Measurements from ENCODE around the gene PYGM. TPM values are rescaled to one million over a fixed set of nuclear protein-coding genes. Genes with fewer than 3 reads are reported as not detected.

Gene PYGM
- total and polyA plus RNA-seq, 2 donors (not counting 3 experiments of a cell fraction or from before 2014, with no cell fraction given) = 0.10 to 0.62 TPM

- Histone ChIP-seq H3K27me3 (ENCODE audit: control insufficient read depth in 2 of 2, insufficient read depth in 2 of 2, low read length in 2 of 2) (peaks cover 57 to 75% of the 10 kb centered on the region in 2 experiments), H3K9me1 (replicated peaks; ENCODE audit: control insufficient read depth, extremely low read depth, insufficient read depth, low read length) (no peaks in the 10 kb centered on the region), H3K9ac (replicated peaks; ENCODE audit: extremely low read depth, insufficient read depth, low read length) (no peak overlapping the region), H3K4me1 (ENCODE audit: control insufficient read depth, extremely low read depth, insufficient read depth, low read length) (no peaks in the 10 kb centered on the region), H3K27ac (ENCODE audit: insufficient read depth, low read depth, low read length) (no peak overlapping the region), H3K36me3 (ENCODE audit: control insufficient read depth in 2 of 2, extremely low read depth in 1 of 2, insufficient read depth in 2 of 2, low read length in 2 of 2) (no peaks in the 10 kb centered on the region), H3K4me3 (replicated peaks in 1 of 3; ENCODE audit: insufficient read depth in 1 of 3, low read depth in 1 of 3, low read length in 3 of 3) (no peak overlapping the region), H4K20me1 (replicated peaks; ENCODE audit: control insufficient read depth, extremely low read depth, insufficient read depth, low read length) (no peaks in the 10 kb centered on the region), H3K9me3 (replicated peaks; ENCODE audit: control insufficient read depth, insufficient read depth, low read length) (no peaks in the 10 kb centered on the region), H3K4me2 (ENCODE audit: insufficient read depth, low read length) (no peak overlapping the region), H3K79me2 (ENCODE audit: control insufficient read depth, insufficient read depth, low read length) (no peaks in the 10 kb centered on the region), H2AFZ (ENCODE audit: low read depth, low read length) (no peak overlapping the region)
- dilution Hi-C loops (cut with MboI; ENCODE audit: extremely low pct_ligation_motif_present, low sequenced_read_pairs) (no loop called here), intact Hi-C loops (cut with micrococcal nuclease) (no loop called here)
- POLR2A ChIA-PET = no interaction called here
- CTCF ChIA-PET = interaction anchor here (1.5 kb wide), 1 partner anchor 8 kb away, joined by 8 read pairs; no protein-coding TSS in a partner anchor
- FAIRE-seq (no peak), DNase-seq (ENCODE audit: low read depth, low spot score) (no peak)
- BruUV-seq (replicated peaks) = no TSS peak
- TF ChIP-seq MYC (IDR thresholded peaks at IDR 0.05; ENCODE audit: low read depth, low read length) (no peak), POLR2A (IDR thresholded peaks at IDR 0.05; ENCODE audit: low read depth, low read length) (no peak), JUN (IDR thresholded peaks at IDR 0.05; ENCODE audit: borderline replicate concordance, insufficient read depth, insufficient read length, low read depth) (no peak), FOS (IDR thresholded peaks at IDR 0.05; ENCODE audit: borderline replicate concordance, insufficient read depth, low read length) (no peak), POLR2AphosphoS5 (IDR thresholded peaks at IDR 0.05; ENCODE audit: insufficient read depth, low read depth, low read length) (no peak), GATA2 (IDR thresholded peaks at IDR 0.05; ENCODE audit: insufficient read depth, insufficient read length, low read depth, low read length) (no peak), EZH2 (IDR thresholded peaks at IDR 0.05; ENCODE audit: borderline replicate concordance, low read depth, low read length, severe bottlenecking) (no peak), CTCF (IDR thresholded peaks at IDR 0.05; ENCODE audit: extremely low read depth in 1 of 2, insufficient read depth in 1 of 2, low read depth in 1 of 2, low read length in 2 of 2) (no peak), MAX (IDR thresholded peaks at IDR 0.05; ENCODE audit: insufficient read depth, insufficient read length) (no peak)
Measured at GRCh38 chr11:64712430-64713015, 47.3 kb downstream of the PYGM start.

Measured in endothelial cell of umbilical vein (primary cell).